Putamen (tissue), 1 donor: Measurements from ENCODE around the gene NLGN1.

Experiments
- DNase-seq: peaks from one replicate; pipeline ENCODE4 v3.0.0-alpha.2; 2016; ENCODE audit warnings: low spot score

NLGN1 gene

GRCh38 chr3:174098746-174099145, 701.2 kb downstream of the NLGN1 start:
- DNase-seq = no peak

GRCh38 chr3:174099724-174100123, 702.2 kb downstream of the NLGN1 start:
- no peak for DNase-seq

GRCh38 chr3:174100744-174101143, 703.2 kb downstream of the NLGN1 start:
- DNase-seq = no peak

GRCh38 chr3:174101244-174101643, 703.7 kb downstream of the NLGN1 start:
- DNase-seq = no peak

- no peak for DNase-seq
These were observed 704.7 kb downstream of the NLGN1 start for GRCh38 chr3:174102274-174102673.

- no peak for DNase-seq
These were observed 705.3 kb downstream of the NLGN1 start for GRCh38 chr3:174102866-174103265.

GRCh38 chr3:174110761-174111160, 713.2 kb downstream of the NLGN1 start:
- no peak for DNase-seq

GRCh38 chr3:174111776-174112175, 714.2 kb downstream of the NLGN1 start:
- no peak for DNase-seq

GRCh38 chr3:174116421-174116820, 718.9 kb downstream of the NLGN1 start:
- DNase-seq = no peak

GRCh38 chr3:174120997-174121396, 723.5 kb downstream of the NLGN1 start:
- DNase-seq = no peak

GRCh38 chr3:174122411-174122810, 724.9 kb downstream of the NLGN1 start:
- DNase-seq = no peak

GRCh38 chr3:174125267-174125824, 727.8 kb downstream of the NLGN1 start:
- no peak for DNase-seq

- no peak for DNase-seq
These were observed 729.6 kb downstream of the NLGN1 start for GRCh38 chr3:174126990-174127758.

- DNase-seq = no peak
These were observed 734.5 kb downstream of the NLGN1 start for GRCh38 chr3:174132006-174132405.

GRCh38 chr3:174132421-174133042, 735.0 kb downstream of the NLGN1 start:
- DNase-seq = no peak

GRCh38 chr3:174146008-174146407, 748.5 kb downstream of the NLGN1 start:
- DNase-seq = no peak

GRCh38 chr3:174147798-174148197, 750.3 kb downstream of the NLGN1 start:
- peak; percentile 66 for DNase-seq

GRCh38 chr3:174153871-174154270, 756.3 kb downstream of the NLGN1 start:
- DNase-seq = no peak

- DNase-seq = no peak
These were observed 758.7 kb downstream of the NLGN1 start for GRCh38 chr3:174156200-174156599.

- DNase-seq = no peak
These were observed 761.1 kb downstream of the NLGN1 start for GRCh38 chr3:174158674-174159073.

- no peak for DNase-seq
These were observed 762.1 kb downstream of the NLGN1 start for GRCh38 chr3:174159604-174160003.

- DNase-seq = no peak
These were observed 765.0 kb downstream of the NLGN1 start for GRCh38 chr3:174162550-174162949.

- DNase-seq = no peak
These were observed 770.5 kb downstream of the NLGN1 start for GRCh38 chr3:174168026-174168425.
